ENCODE results near the gene SMPD3. TPM values are rescaled to one million over a fixed set of nuclear protein-coding genes. Genes with fewer than 3 reads are reported as not detected.

The SMPD3 gene
- total RNA-seq, 2 experiments from 2014 or later = 11.1 to 12.0 TPM

- POLR2A ChIA-PET = no interaction called here
- Mint-ChIP-seq H3K36me3 (ENCODE audit: low read depth) (peaks cover 82% of the 10 kb centered on the region), H3K27ac (no peak overlapping the region)
These were observed 97.4 kb downstream of the SMPD3 start for GRCh38 chr16:68350813-68351350.

GRCh38 chr16:68349838-68350410 is 98.4 kb downstream of the SMPD3 start:
- Mint-ChIP-seq H3K9me3 (ENCODE audit: insufficient read depth) (no peaks in the 10 kb centered on the region), H3K4me1 (ENCODE audit: low read depth) (peaks cover 39% of the 10 kb centered on the region), H3K27me3 (ENCODE audit: low read depth) (peaks cover 2% of the 10 kb centered on the region), H3K4me3 (no peak overlapping the region), H3K27ac (no peak overlapping the region), H3K36me3 (ENCODE audit: low read depth) (peaks cover 83% of the 10 kb centered on the region)
- ATAC-seq (no peak), DNase-seq (no peak)
- ChIA-PET POLR2A (no interaction called here), CTCF (interaction anchor here (1.4 kb wide), 1 partner anchor 21 kb away, joined by 3 read pairs; no protein-coding TSS in a partner anchor)

More at GRCh38 chr16:68350813-68351350, 97.4 kb downstream of the SMPD3 start:
- ATAC-seq (no peak), DNase-seq (no peak)
- H3K4me3 Mint-ChIP-seq = no peak overlapping the region
- no peaks in the 10 kb centered on the region for H3K9me3 Mint-ChIP-seq (ENCODE audit: insufficient read depth)
- CTCF ChIA-PET = no interaction called here
- H3K27me3 Mint-ChIP-seq (ENCODE audit: low read depth) = peaks cover 3% of the 10 kb centered on the region
- peaks cover 39% of the 10 kb centered on the region for H3K4me1 Mint-ChIP-seq (ENCODE audit: low read depth)

- ChIA-PET CTCF (interaction anchor here (1.4 kb wide), 2 partner anchors 20 to 87 kb away, joined by 3 to 5 read pairs; no protein-coding TSS in a partner anchor), POLR2A (no interaction called here)
- Mint-ChIP-seq H3K4me3 (no peak overlapping the region), H3K27ac (no peak overlapping the region), H3K36me3 (ENCODE audit: low read depth) (peaks cover 75% of the 10 kb centered on the region), H3K27me3 (ENCODE audit: low read depth) (no peaks in the 10 kb centered on the region), H3K4me1 (ENCODE audit: low read depth) (peaks cover 40% of the 10 kb centered on the region), H3K9me3 (ENCODE audit: insufficient read depth) (no peaks in the 10 kb centered on the region)
- ATAC-seq (no peak), DNase-seq (no peak)
These were observed 99.5 kb downstream of the SMPD3 start for GRCh38 chr16:68348639-68349445.

GRCh38 chr16:68347605-68348004 is 100.7 kb downstream of the SMPD3 start:
- peaks cover 40% of the 10 kb centered on the region for H3K4me1 Mint-ChIP-seq (ENCODE audit: low read depth)
- no peak for ATAC-seq
- peak overlapping the region; percentile 27 for H3K4me3 Mint-ChIP-seq
- peak overlapping the region; percentile 40 for H3K27ac Mint-ChIP-seq
- H3K27me3 Mint-ChIP-seq (ENCODE audit: low read depth) = no peaks in the 10 kb centered on the region
- no peak for DNase-seq
- ChIA-PET POLR2A (interaction anchor here (0.8 kb wide), 1 partner anchor 21 kb away, joined by 3 read pairs; no protein-coding TSS in a partner anchor), CTCF (interaction anchor here (0.8 to 1.4 kb wide), 3 partner anchors 9 to 163 kb away, joined by 3 to 6 read pairs (median 5); no protein-coding TSS in a partner anchor)
- H3K9me3 Mint-ChIP-seq (ENCODE audit: insufficient read depth) = no peaks in the 10 kb centered on the region
- H3K36me3 Mint-ChIP-seq (ENCODE audit: low read depth) = peaks cover 73% of the 10 kb centered on the region

GRCh38 chr16:68346892-68347480 is 101.3 kb downstream of the SMPD3 start:
- CTCF ChIA-PET = interaction anchor here (0.8 to 1.4 kb wide), 3 partner anchors 9 to 164 kb away, joined by 3 to 6 read pairs (median 5); no protein-coding TSS in a partner anchor
- no peaks in the 10 kb centered on the region for H3K27me3 Mint-ChIP-seq (ENCODE audit: low read depth)
- DNase-seq (no peak), ATAC-seq (no peak)
- peaks cover 73% of the 10 kb centered on the region for H3K36me3 Mint-ChIP-seq (ENCODE audit: low read depth)
- H3K27ac Mint-ChIP-seq = peak overlapping the region; percentile 27
- POLR2A ChIA-PET = interaction anchor here (0.8 kb wide), 1 partner anchor 21 kb away, joined by 3 read pairs; no protein-coding TSS in a partner anchor
- H3K4me3 Mint-ChIP-seq = peak overlapping the region; percentile 48
- peaks cover 40% of the 10 kb centered on the region for H3K4me1 Mint-ChIP-seq (ENCODE audit: low read depth)
- H3K9me3 Mint-ChIP-seq (ENCODE audit: insufficient read depth) = no peaks in the 10 kb centered on the region

GRCh38 chr16:68345958-68346635 is 102.2 kb downstream of the SMPD3 start:
- Mint-ChIP-seq H3K36me3 (ENCODE audit: low read depth) (peaks cover 73% of the 10 kb centered on the region), H3K4me3 (peak overlapping the region; percentile 48), H3K27me3 (ENCODE audit: low read depth) (no peaks in the 10 kb centered on the region), H3K9me3 (ENCODE audit: insufficient read depth) (no peaks in the 10 kb centered on the region), H3K4me1 (ENCODE audit: low read depth) (peaks cover 40% of the 10 kb centered on the region), H3K27ac (peak overlapping the region; percentile 39)
- ChIA-PET CTCF (interaction anchor here (1.0 to 1.4 kb wide), 3 partner anchors 17 to 101 kb away, joined by 3 to 4 read pairs (median 4); partner anchors contain the start of gene PLA2G15), POLR2A (no interaction called here)
- DNase-seq = no peak
- peak; percentile 4 for ATAC-seq

- CTCF ChIA-PET = interaction anchor here (0.8 to 2.0 kb wide), 6 partner anchors 11 to 100 kb away, joined by 3 to 7 read pairs (median 4); partner anchors contain the start of gene PLA2G15
- no peaks in the 10 kb centered on the region for H3K27me3 Mint-ChIP-seq (ENCODE audit: low read depth)
- peak overlapping the region; percentile 42 for H3K4me3 Mint-ChIP-seq
- peaks cover 40% of the 10 kb centered on the region for H3K4me1 Mint-ChIP-seq (ENCODE audit: low read depth)
- peak overlapping the region; percentile 39 for H3K27ac Mint-ChIP-seq
- DNase-seq (peak; percentile 79), ATAC-seq (peak; percentile 90)
- peaks cover 77% of the 10 kb centered on the region for H3K36me3 Mint-ChIP-seq (ENCODE audit: low read depth)
- POLR2A ChIA-PET = no interaction called here
- H3K9me3 Mint-ChIP-seq (ENCODE audit: insufficient read depth) = no peaks in the 10 kb centered on the region
These were observed 102.9 kb downstream of the SMPD3 start for GRCh38 chr16:68345351-68345810.

- no peak for DNase-seq
- ATAC-seq = no peak
- Mint-ChIP-seq H3K27me3 (ENCODE audit: low read depth) (no peaks in the 10 kb centered on the region), H3K4me1 (ENCODE audit: low read depth) (peaks cover 40% of the 10 kb centered on the region), H3K27ac (no peak overlapping the region), H3K9me3 (ENCODE audit: insufficient read depth) (no peaks in the 10 kb centered on the region), H3K36me3 (ENCODE audit: low read depth) (peaks cover 81% of the 10 kb centered on the region), H3K4me3 (no peak overlapping the region)
- POLR2A ChIA-PET = interaction anchor here (1.1 kb wide), 1 partner anchor 12 kb away, joined by 4 read pairs; no protein-coding TSS in a partner anchor
- CTCF ChIA-PET = interaction anchor here (1.5 to 2.0 kb wide), 3 partner anchors 12 to 83 kb away, joined by 5 to 7 read pairs (median 5); partner anchors contain the start of gene SLC7A6
These were observed 104.1 kb downstream of the SMPD3 start for GRCh38 chr16:68344252-68344651.

- Mint-ChIP-seq H3K36me3 (ENCODE audit: low read depth) (peaks cover 78% of the 10 kb centered on the region), H3K4me1 (ENCODE audit: low read depth) (peaks cover 38% of the 10 kb centered on the region), H3K27ac (no peak overlapping the region), H3K4me3 (no peak overlapping the region), H3K9me3 (ENCODE audit: insufficient read depth) (no peaks in the 10 kb centered on the region), H3K27me3 (ENCODE audit: low read depth) (no peaks in the 10 kb centered on the region)
- ChIA-PET POLR2A (no interaction called here), CTCF (interaction anchor here (0.7 to 1.5 kb wide), 2 partner anchors 14 to 79 kb away, joined by 3 to 5 read pairs; partner anchors contain the start of gene SLC7A6)
- DNase-seq (no peak), ATAC-seq (no peak)
These were observed 105.2 kb downstream of the SMPD3 start for GRCh38 chr16:68343137-68343536.

GRCh38 chr16:68342620-68343019 is 105.7 kb downstream of the SMPD3 start:
- ChIA-PET POLR2A (no interaction called here), CTCF (interaction anchor here (0.7 to 1.5 kb wide), 3 partner anchors 13 to 81 kb away, joined by 3 to 5 read pairs (median 4); partner anchors contain the start of gene SLC7A6)
- Mint-ChIP-seq H3K36me3 (ENCODE audit: low read depth) (peaks cover 78% of the 10 kb centered on the region), H3K4me1 (ENCODE audit: low read depth) (peaks cover 33% of the 10 kb centered on the region), H3K4me3 (no peak overlapping the region), H3K9me3 (ENCODE audit: insufficient read depth) (no peaks in the 10 kb centered on the region), H3K27me3 (ENCODE audit: low read depth) (no peaks in the 10 kb centered on the region), H3K27ac (no peak overlapping the region)
- no peak for ATAC-seq
- no peak for DNase-seq

Data from activated CD8-positive, alpha-beta T cell treated with anti-CD3 and anti-CD28 coated beads, Interleukin-2, amount 10 ng/mL, durations not matched to agents 7 days and 5 days (primary cell).